ENCODE results near the gene LTBR. TPM values are rescaled to one million over a fixed set of nuclear protein-coding genes. Genes with fewer than 3 reads are reported as not detected.

Gene LTBR
- total and polyA plus RNA-seq, 2 experiments from 2014 or later = 0.65 to 4.1 TPM

DNA sequence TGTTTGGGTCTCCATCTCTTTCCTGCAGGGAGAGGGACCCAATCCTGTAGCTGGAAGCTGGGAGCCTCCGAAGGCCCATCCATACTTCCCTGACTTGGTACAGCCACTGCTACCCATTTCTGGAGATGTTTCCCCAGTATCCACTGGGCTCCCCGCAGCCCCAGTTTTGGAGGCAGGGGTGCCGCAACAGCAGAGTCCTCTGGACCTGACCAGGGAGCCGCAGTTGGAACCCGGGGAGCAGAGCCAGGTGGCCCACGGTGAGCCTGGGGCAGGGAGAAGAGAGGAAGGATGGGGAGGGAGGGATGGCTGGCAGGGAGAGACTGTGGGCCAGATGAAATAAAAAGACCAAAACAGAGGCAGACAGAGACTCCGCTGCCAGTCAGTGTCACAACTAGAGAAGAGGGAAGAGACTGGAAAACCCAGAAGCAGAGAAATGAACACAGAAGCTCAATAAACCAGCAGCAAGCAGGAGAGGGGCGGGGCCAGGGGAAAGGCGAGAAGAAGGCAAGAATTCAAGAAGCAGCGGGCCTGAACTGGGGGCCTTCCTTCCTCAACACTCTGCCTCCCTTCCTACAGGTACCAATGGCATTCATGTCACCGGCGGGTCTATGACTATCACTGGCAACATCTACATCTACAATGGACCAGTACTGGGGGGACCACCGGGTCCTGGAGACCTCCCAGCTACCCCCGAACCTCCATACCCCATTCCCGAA, 6.3 kb downstream of the LTBR start:
- Histone ChIP-seq H3K4me3 (no peak overlapping the region), H3K4me1 (ENCODE audit: low read depth) (peaks cover 11% of the 10 kb centered on the region), H3K27me3 (no peaks in the 10 kb centered on the region), H3K36me3 (no peaks in the 10 kb centered on the region), H3K9me3 (ENCODE audit: low read depth) (no peaks in the 10 kb centered on the region), H3K27ac (no peak overlapping the region)
- TF ChIP-seq CTCF (IDR thresholded peaks at IDR 0.05; ENCODE audit: low read depth, low read length) = no peak
- DNase-seq (ENCODE audit: low read depth in 1 of 2, low spot score in 1 of 2) = no peak

DNA sequence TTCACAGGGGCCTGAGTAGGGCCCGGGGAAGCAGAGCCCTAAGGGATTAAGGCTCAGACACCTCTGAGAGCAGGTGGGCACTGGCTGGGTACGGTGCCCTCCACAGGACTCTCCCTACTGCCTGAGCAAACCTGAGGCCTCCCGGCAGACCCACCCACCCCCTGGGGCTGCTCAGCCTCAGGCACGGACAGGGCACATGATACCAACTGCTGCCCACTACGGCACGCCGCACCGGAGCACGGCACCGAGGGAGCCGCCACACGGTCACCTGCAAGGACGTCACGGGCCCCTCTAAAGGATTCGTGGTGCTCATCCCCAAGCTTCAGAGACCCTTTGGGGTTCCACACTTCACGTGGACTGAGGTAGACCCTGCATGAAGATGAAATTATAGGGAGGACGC, 7.1 kb downstream of the LTBR start:
- TF ChIP-seq CTCF (IDR thresholded peaks at IDR 0.05; ENCODE audit: low read depth, low read length) = no peak
- no peak for DNase-seq (ENCODE audit: low read depth in 1 of 2, low spot score in 1 of 2)
- Histone ChIP-seq H3K27ac (no peak overlapping the region), H3K36me3 (no peaks in the 10 kb centered on the region), H3K9me3 (ENCODE audit: low read depth) (no peaks in the 10 kb centered on the region), H3K27me3 (no peaks in the 10 kb centered on the region), H3K4me3 (no peak overlapping the region), H3K4me1 (ENCODE audit: low read depth) (peaks cover 11% of the 10 kb centered on the region)

DNA sequence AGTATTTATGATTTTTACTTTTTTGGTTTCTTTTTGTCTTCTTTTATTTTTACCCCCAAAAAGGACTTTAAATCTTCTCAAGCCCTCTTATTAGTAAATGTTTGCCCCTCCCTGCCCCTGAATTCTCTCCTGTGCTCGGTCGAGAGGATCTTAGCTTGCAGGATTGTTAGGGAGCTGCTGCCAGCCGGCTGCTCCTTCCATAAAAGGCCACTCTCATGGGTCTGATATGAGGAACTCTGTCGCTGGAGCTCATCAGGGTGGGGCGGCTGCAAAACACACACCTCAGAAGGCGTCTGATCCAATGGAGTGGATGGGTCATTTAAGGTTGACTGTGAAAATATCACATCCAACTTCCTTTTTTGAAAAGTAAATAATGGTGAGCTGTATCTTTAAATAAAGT, 8.5 kb downstream of the LTBR start:
- H3K27me3 ChIP-seq = no peaks in the 10 kb centered on the region
- DNase-seq (ENCODE audit: low read depth in 1 of 2, low spot score in 1 of 2) = peak in 1 of 2 donors; percentile 66
- no peaks in the 10 kb centered on the region for H3K36me3 ChIP-seq
- H3K27ac ChIP-seq = peak overlapping the region; percentile 74
- H3K4me3 ChIP-seq = no peak overlapping the region
- TF ChIP-seq CTCF (IDR thresholded peaks at IDR 0.05; ENCODE audit: low read depth, low read length) = no peak
- H3K4me1 ChIP-seq (ENCODE audit: low read depth) = peaks cover 11% of the 10 kb centered on the region
- H3K9me3 ChIP-seq (ENCODE audit: low read depth) = no peaks in the 10 kb centered on the region

GRCh38 chr12:6393109-6393508, 9.1 kb downstream of the LTBR start:
- H3K27ac ChIP-seq = no peak overlapping the region
- no peaks in the 10 kb centered on the region for H3K27me3 ChIP-seq
- H3K4me3 ChIP-seq = no peak overlapping the region
- no peak for DNase-seq (ENCODE audit: low read depth in 1 of 2, low spot score in 1 of 2)
- no peaks in the 10 kb centered on the region for H3K9me3 ChIP-seq (ENCODE audit: low read depth)
- no peak for TF ChIP-seq CTCF (IDR thresholded peaks at IDR 0.05; ENCODE audit: low read depth, low read length)
- no peaks in the 10 kb centered on the region for H3K36me3 ChIP-seq
- peaks cover 11% of the 10 kb centered on the region for H3K4me1 ChIP-seq (ENCODE audit: low read depth)

GRCh38 chr12:6394398-6394797, 10.4 kb downstream of the LTBR start:
- Histone ChIP-seq H3K9me3 (ENCODE audit: low read depth) (no peaks in the 10 kb centered on the region), H3K27me3 (no peaks in the 10 kb centered on the region), H3K4me1 (ENCODE audit: low read depth) (peaks cover 11% of the 10 kb centered on the region), H3K36me3 (no peaks in the 10 kb centered on the region), H3K27ac (no peak overlapping the region), H3K4me3 (no peak overlapping the region)
- TF ChIP-seq CTCF (IDR thresholded peaks at IDR 0.05; ENCODE audit: low read depth, low read length) = no peak
- no peak for DNase-seq (ENCODE audit: low read depth in 1 of 2, low spot score in 1 of 2)

All from cardiac muscle cell (in vitro differentiated cells and primary cell).